WERI-Rb-1 (cell line): ENCODE results near the gene HS3ST4.

Experiments used
- DNase-seq: peaks from one replicate; pipeline ENCODE4 v3.0.0-alpha.2; 2020
- H3K27ac ChIP-seq: fragments of 250-450 bp; sonication (Bioruptor Pico); 2 replicates; pipeline ENCODE4 v1.5.1; 2020; ENCODE audit warnings: mild to moderate bottlenecking, moderate library complexity
- H3K27me3 ChIP-seq: fragments of 250-450 bp; sonication (Bioruptor Pico); 2 replicates; pipeline ENCODE4 v1.5.1; 2021; ENCODE audit warnings: mild to moderate bottlenecking, low read depth, moderate library complexity; ENCODE audit not compliant: insufficient read depth, severe bottlenecking
- H3K36me3 ChIP-seq: fragments of 250-450 bp; sonication (Bioruptor Pico); 2 replicates; pipeline ENCODE4 v1.5.1; 2020; ENCODE audit warnings: mild to moderate bottlenecking, moderate library complexity
- H3K4me3 ChIP-seq: 2 replicates; pipeline ENCODE4 v1.5.1; 2011; ENCODE audit warnings: low read depth, mild to moderate bottlenecking, control low read depth, low read length
- H3K9me3 ChIP-seq: fragments of 250-450 bp; sonication (Bioruptor Pico); 2 replicates; pipeline ENCODE4 v1.5.1; 2021; ENCODE audit warnings: mild to moderate bottlenecking, moderate library complexity; ENCODE audit not compliant: severe bottlenecking
- CTCF ChIP-seq: IDR thresholded peaks from 2 replicates; pipeline ENCODE4 v1.5.1; 2011; ENCODE audit warnings: low read depth, mild to moderate bottlenecking, control low read depth, inconsistent platforms, low read length

The HS3ST4 gene

GRCh38 chr16:26137956-26138355, 446.2 kb downstream of the HS3ST4 start:
- Histone ChIP-seq H3K27me3 (no peaks in the 10 kb centered on the region), H3K9me3 (no peaks in the 10 kb centered on the region), H3K27ac (no peak overlapping the region), H3K36me3 (peaks cover 3% of the 10 kb centered on the region), H3K4me3 (no peak overlapping the region)
- DNase-seq = no peak
- TF ChIP-seq CTCF = no peak

DNA sequence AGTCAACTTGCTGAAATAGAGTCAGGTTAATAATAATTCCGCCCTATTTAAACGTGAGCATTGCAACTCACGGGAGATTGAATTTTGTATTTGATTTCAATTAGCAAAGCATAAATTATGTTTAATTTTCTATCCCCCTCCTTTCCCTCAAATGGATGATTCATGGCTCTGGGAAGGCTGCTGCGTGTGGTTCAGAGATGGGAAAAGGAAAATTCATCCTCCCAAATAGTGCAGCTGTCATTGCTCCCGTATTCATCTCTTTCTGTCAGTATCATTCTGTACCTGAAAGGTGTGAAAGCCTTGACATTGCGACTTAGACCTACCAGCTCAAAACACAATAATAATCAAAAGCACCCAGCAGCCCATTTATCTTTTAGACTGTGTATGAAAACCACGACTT, 447.3 kb downstream of the HS3ST4 start:
- Histone ChIP-seq H3K27me3 (no peaks in the 10 kb centered on the region), H3K27ac (no peak overlapping the region), H3K4me3 (no peak overlapping the region), H3K36me3 (peaks cover 3% of the 10 kb centered on the region), H3K9me3 (no peaks in the 10 kb centered on the region)
- TF ChIP-seq CTCF = no peak
- no peak for DNase-seq

DNA sequence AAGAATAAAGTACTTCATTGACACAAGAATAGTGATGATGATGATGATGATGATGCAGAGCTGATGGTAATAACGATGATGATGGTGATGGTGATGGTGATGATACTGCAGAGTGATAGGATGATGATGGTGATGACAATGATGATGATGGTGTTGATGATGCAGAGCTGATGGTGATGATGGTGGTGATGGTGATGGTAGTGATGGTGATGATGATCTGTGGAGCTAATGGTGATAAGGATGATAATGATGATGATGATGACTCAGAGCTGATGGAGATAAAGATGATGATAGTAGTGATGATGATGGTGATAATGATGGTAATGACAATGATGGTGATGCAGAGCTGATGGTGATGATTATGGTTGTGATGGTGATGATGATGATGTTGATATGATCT, 448.1 kb downstream of the HS3ST4 start:
- Histone ChIP-seq H3K9me3 (no peaks in the 10 kb centered on the region), H3K27ac (no peak overlapping the region), H3K36me3 (peaks cover 3% of the 10 kb centered on the region), H3K27me3 (no peaks in the 10 kb centered on the region), H3K4me3 (no peak overlapping the region)
- no peak for DNase-seq
- no peak for TF ChIP-seq CTCF

DNA sequence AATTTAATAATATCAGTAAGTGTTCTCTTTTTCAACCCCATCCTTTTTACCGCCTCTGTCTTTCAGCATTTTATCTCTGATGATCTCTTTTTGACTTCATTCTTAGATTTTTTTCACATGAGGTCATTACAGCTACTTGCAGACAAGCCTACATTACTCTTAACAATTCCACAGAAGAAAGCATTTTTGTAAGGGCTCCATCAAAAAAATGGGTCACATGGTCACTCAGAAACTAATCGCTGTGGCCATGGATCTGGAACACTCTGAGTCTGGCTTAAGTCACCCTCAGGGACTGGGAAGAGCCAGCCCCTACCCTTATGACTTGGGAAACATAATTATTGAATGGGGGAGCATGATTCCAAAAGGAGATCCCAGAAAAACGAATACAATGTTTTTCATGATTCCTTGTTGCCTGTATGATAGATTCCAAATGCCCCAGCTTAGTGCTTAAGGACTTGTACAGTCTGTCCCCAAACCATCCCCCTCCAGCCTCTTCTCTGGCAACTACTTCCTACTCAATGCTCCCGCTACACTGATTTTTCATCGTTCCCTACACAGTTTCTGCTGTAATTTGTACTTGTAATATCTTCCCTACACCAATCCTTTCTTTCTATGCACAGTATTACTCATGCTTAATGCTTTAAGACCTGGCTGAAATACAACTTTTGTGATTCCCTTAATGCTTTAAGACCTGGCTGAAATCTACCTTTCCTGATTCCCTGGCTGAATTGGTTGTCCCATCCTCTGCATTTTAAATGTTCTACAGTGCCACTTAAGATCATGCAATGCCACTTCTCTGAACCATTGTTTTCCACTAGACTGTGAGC, 457.8 kb downstream of the HS3ST4 start:
- Histone ChIP-seq H3K9me3 (no peaks in the 10 kb centered on the region), H3K27me3 (no peaks in the 10 kb centered on the region), H3K27ac (no peak overlapping the region), H3K36me3 (no peaks in the 10 kb centered on the region), H3K4me3 (no peak overlapping the region)
- no peak for DNase-seq
- no peak for TF ChIP-seq CTCF

DNA sequence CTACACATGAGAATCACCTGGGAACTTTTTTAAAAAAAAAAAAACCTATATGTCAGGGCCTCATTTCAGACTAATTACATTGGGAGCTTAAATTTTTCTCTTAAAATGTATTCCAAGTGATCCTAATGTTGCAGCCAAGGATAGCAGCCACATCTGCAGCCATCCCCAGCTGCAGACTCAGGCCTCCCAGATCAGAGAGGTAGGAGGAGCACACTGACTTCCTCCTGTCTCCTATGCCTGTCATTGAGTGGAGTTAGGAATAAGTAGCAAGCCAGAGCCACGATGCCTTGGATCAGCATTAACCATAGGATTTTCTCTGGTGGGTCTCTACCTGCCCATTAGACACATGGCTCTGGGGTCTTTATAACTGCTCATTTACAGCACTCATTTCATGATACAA, 463.5 kb downstream of the HS3ST4 start:
- no peak overlapping the region for H3K27ac ChIP-seq
- no peak for DNase-seq
- H3K27me3 ChIP-seq = no peaks in the 10 kb centered on the region
- no peaks in the 10 kb centered on the region for H3K36me3 ChIP-seq
- no peak for TF ChIP-seq CTCF
- no peaks in the 10 kb centered on the region for H3K9me3 ChIP-seq
- H3K4me3 ChIP-seq = no peak overlapping the region

- Histone ChIP-seq H3K9me3 (peaks cover 3% of the 10 kb centered on the region), H3K4me3 (no peak overlapping the region), H3K27ac (no peak overlapping the region), H3K36me3 (no peaks in the 10 kb centered on the region), H3K27me3 (no peaks in the 10 kb centered on the region)
- TF ChIP-seq CTCF = no peak
- no peak for DNase-seq
These were observed 465.6 kb downstream of the HS3ST4 start for GRCh38 chr16:26157319-26157718.
